Osteoblast (primary cell): ENCODE data around the gene TM7SF3. TPM values are rescaled to one million over a fixed set of nuclear protein-coding genes. Genes with fewer than 3 reads are reported as not detected.

Experiments
- DNase-seq: peaks from one replicate; pipeline ENCODE4 v3.0.0; 2011; ENCODE audit warnings: low spot score, mixed read lengths; ENCODE audit not compliant: insufficient read length; ENCODE audit errors: missing footprints
- H2AFZ ChIP-seq: 2 replicates; pipeline ENCODE4 v1.6.0; 2011; ENCODE audit warnings: mild to moderate bottlenecking, low read length
- H3K27ac ChIP-seq: 2 replicates; pipeline ENCODE4 v1.5.1; 2011; ENCODE audit warnings: mild to moderate bottlenecking, low read depth, low read length, moderate library complexity
- H3K27me3 ChIP-seq: 2 replicates; pipeline ENCODE4 v1.6.0; 2012; ENCODE audit warnings: mild to moderate bottlenecking, control low read depth, inconsistent platforms, low read length, moderate library complexity; ENCODE audit not compliant: insufficient read depth
- H3K36me3 ChIP-seq: 2 replicates; pipeline ENCODE4 v1.5.1; 2011; ENCODE audit warnings: mild to moderate bottlenecking, low read length, control low read depth, moderate library complexity; ENCODE audit not compliant: insufficient read depth
- H3K4me1 ChIP-seq: 2 replicates; pipeline ENCODE4 v1.5.1; 2011; ENCODE audit warnings: mild to moderate bottlenecking, low read length, control low read depth, moderate library complexity; ENCODE audit not compliant: insufficient read depth
- H3K4me2 ChIP-seq: 2 replicates; pipeline ENCODE4 v1.6.0; 2011; ENCODE audit warnings: mild to moderate bottlenecking, low read length; ENCODE audit not compliant: insufficient read depth
- H3K4me3 ChIP-seq: fragments of 200-600 bp; sonication (generic); 3 replicates; pipeline ENCODE4 v1.5.1; 2012; ENCODE audit warnings: mild to moderate bottlenecking, low read length, inconsistent platforms; ENCODE audit not compliant: insufficient read depth
- H3K79me2 ChIP-seq: 2 replicates; pipeline ENCODE4 v1.6.0; 2012; ENCODE audit warnings: mild to moderate bottlenecking, low read length, control low read depth, inconsistent platforms; ENCODE audit not compliant: insufficient read depth
- H3K9me3 ChIP-seq: 2 replicates; pipeline ENCODE4 v1.5.1; 2011; ENCODE audit warnings: low read depth, low read length, control low read depth
- H4K20me1 ChIP-seq: 2 replicates; pipeline ENCODE4 v1.6.0; 2012; ENCODE audit warnings: mild to moderate bottlenecking, low read length, control low read depth; ENCODE audit not compliant: insufficient read depth
- total RNA-seq: library from RNA; depleted of rRNA; stranded (reverse); fragments of >200 nt; gene quantifications from 2 replicates; pipeline ENCODE4 v1.2.3, GENCODE V29; 2012
- TF ChIP-seq, protein P1 (sequence below): IDR thresholded peaks from 2 replicates; pipeline ENCODE4 v1.5.1; 2011; ENCODE audit warnings: mild to moderate bottlenecking, low read depth, low read length, moderate library complexity; ENCODE audit errors: extremely low read depth

The TM7SF3 gene
- total RNA-seq, 1 donor: 68.0 TPM

DNA sequence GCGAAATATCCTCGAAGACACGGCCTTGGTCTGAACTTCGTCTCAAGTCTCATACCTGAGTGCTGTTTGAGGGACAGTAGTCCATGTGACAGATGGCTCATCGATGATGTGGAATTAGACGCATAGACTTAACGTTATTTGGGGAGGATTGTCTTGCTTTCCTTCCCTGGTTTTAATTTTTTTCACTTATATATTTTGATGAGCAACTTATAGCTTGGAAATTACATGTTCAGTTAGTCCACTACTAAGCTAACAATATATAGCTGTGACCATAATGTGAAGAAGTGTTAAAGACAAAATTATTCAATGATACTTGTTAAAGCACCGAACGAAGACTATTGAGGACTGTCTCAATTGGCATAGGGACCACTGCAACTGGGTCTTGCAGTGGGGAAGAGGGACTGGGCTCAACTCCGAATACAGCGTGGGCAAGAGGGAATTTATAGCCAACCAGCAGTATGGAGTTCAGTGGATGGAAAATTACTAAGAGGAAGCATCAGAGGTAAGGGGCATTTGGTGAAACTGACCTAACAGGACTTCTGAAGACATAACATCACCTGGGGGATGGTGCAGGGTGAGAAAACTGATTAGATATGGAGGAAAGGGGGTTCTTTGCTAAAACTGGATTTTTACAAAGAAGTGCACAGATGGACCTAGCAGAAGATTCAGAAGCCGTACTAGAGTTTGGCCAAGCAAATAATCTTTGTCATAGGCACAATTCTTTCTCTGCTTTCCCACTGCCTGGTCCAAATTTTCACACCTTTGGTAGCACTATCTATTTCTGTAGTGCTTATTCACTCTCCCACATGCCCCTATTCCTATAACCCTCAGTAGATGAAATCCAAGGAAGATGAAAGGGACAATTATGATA, 910 bp upstream of the TM7SF3 start:
- H3K4me1 ChIP-seq: peaks cover 23% of the 10 kb centered on the region
- no peaks in the 10 kb centered on the region for H4K20me1 ChIP-seq
- no peaks in the 10 kb centered on the region for H3K27me3 ChIP-seq
- peak overlapping the region; percentile 96 for H2AFZ ChIP-seq
- H3K4me2 ChIP-seq: peak overlapping the region; percentile 97
- H3K9me3 ChIP-seq: no peaks in the 10 kb centered on the region
- peak overlapping the region; percentile 98 for H3K27ac ChIP-seq
- TF ChIP-seq, protein P1, sequence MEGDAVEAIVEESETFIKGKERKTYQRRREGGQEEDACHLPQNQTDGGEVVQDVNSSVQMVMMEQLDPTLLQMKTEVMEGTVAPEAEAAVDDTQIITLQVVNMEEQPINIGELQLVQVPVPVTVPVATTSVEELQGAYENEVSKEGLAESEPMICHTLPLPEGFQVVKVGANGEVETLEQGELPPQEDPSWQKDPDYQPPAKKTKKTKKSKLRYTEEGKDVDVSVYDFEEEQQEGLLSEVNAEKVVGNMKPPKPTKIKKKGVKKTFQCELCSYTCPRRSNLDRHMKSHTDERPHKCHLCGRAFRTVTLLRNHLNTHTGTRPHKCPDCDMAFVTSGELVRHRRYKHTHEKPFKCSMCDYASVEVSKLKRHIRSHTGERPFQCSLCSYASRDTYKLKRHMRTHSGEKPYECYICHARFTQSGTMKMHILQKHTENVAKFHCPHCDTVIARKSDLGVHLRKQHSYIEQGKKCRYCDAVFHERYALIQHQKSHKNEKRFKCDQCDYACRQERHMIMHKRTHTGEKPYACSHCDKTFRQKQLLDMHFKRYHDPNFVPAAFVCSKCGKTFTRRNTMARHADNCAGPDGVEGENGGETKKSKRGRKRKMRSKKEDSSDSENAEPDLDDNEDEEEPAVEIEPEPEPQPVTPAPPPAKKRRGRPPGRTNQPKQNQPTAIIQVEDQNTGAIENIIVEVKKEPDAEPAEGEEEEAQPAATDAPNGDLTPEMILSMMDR: no peak
- H3K4me3 ChIP-seq: peak overlapping the region; percentile 80
- peaks cover 32% of the 10 kb centered on the region for H3K79me2 ChIP-seq
- DNase-seq: no peak
- no peaks in the 10 kb centered on the region for H3K36me3 ChIP-seq

DNA sequence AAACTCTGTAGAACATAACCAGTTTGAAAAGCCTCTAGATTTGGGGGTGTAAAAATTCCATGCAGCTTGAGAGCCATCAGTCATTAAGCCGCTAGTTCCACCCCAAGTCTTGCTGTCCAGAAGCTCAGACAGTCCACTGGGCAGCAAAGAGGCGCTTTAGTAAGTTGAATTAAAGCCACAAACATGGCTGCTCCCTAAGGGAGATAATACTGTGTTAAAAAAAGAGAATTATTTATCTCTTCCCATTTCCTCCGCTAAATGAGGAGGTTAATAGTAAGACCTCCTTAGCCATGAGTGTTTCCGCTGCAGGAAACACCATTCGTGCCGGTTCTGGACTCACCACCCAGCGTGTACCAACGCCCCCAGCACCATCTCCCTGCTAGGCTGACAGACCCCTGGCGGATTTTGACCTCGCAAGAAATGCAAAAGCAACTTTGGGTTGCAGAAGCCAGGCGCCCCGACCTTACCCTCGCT, 536 bp downstream of the TM7SF3 start:
- peak overlapping the region; percentile 94 for H2AFZ ChIP-seq
- peaks cover 41% of the 10 kb centered on the region for H3K79me2 ChIP-seq
- peak; percentile 58 for DNase-seq
- peaks cover 23% of the 10 kb centered on the region for H3K4me1 ChIP-seq
- TF ChIP-seq, protein P1: no peak
- peak overlapping the region; percentile 80 for H3K4me3 ChIP-seq
- H3K36me3 ChIP-seq: no peaks in the 10 kb centered on the region
- no peaks in the 10 kb centered on the region for H3K27me3 ChIP-seq
- H4K20me1 ChIP-seq: no peaks in the 10 kb centered on the region
- H3K9me3 ChIP-seq: no peaks in the 10 kb centered on the region
- H3K27ac ChIP-seq: peak overlapping the region; percentile 98
- peak overlapping the region; percentile 97 for H3K4me2 ChIP-seq

DNA sequence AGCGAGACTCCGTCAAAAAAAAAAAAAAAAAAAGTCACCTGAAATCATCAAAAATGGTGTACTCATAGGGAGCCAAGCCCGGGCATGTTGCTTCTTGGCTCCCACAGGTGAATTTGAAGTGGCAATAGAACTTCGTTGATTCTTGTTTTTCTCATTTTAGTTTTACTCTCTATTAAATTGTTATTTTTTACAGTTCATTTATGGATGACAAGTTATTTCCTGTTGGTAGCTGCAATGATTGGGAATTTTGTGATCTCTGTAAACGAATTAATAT, 1.3 kb downstream of the TM7SF3 start:
- H3K9me3 ChIP-seq: no peaks in the 10 kb centered on the region
- H4K20me1 ChIP-seq: no peaks in the 10 kb centered on the region
- H3K4me1 ChIP-seq: peaks cover 23% of the 10 kb centered on the region
- peak overlapping the region; percentile 97 for H3K4me2 ChIP-seq
- no peaks in the 10 kb centered on the region for H3K27me3 ChIP-seq
- TF ChIP-seq, protein P1: no peak
- H2AFZ ChIP-seq: no peak overlapping the region
- H3K27ac ChIP-seq: no peak overlapping the region
- DNase-seq: no peak
- H3K4me3 ChIP-seq: peak overlapping the region; percentile 80
- H3K36me3 ChIP-seq: no peaks in the 10 kb centered on the region
- peaks cover 48% of the 10 kb centered on the region for H3K79me2 ChIP-seq

DNA sequence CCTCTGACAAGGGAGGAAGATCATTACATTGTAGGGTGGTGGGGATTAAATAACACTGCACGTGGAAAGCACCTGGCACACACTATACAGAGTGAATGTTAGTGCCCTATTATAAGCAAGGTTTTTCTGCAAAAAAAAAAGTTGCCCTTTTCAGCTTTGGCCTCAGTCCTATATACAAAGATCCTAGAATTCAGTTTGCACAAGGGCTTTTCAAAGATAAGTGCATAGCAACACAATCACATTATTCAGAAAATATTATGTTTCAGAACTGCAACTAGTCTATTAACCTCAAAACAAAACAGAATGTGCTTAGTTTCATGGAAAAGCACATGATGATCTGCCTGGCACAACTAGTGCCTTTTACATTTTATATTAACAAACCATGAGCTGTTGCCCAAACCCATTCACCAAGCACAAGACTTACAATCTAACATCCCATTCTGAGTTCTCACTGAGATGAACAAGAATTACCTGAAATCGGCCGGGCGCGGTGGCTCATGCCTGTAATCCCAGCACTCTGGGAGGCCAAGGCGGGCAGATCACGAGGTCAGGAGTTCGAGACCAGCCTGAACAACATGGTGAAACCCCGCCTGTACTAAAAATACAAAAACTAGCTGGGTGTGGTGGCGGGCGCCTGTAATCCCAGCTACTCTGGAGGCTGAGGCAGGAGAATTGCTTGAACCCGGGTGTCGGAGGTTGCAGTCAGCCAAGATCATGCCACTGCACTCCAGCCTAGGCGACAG, 1.8 kb downstream of the TM7SF3 start:
- TF ChIP-seq, protein P1: no peak
- Histone ChIP-seq H3K4me3 (no peak overlapping the region), H3K27ac (no peak overlapping the region), H3K79me2 (peaks cover 53% of the 10 kb centered on the region), H3K27me3 (no peaks in the 10 kb centered on the region), H4K20me1 (no peaks in the 10 kb centered on the region), H3K36me3 (no peaks in the 10 kb centered on the region), H3K4me2 (no peak overlapping the region), H2AFZ (no peak overlapping the region), H3K4me1 (peaks cover 23% of the 10 kb centered on the region), H3K9me3 (no peaks in the 10 kb centered on the region)
- no peak for DNase-seq
